ENCODE data around the gene CTBP1. TPM values are rescaled to one million over a fixed set of nuclear protein-coding genes. Genes with fewer than 3 reads are reported as not detected.

Gene CTBP1
- total RNA-seq (210 and 212 TPM in 2 replicates), polyA plus RNA-seq (293 and 343 TPM in 2 replicates), polyA minus RNA-seq (329 and 421 TPM in 2 replicates)
- 129 TPM for total RNA-seq (2013)

DNA sequence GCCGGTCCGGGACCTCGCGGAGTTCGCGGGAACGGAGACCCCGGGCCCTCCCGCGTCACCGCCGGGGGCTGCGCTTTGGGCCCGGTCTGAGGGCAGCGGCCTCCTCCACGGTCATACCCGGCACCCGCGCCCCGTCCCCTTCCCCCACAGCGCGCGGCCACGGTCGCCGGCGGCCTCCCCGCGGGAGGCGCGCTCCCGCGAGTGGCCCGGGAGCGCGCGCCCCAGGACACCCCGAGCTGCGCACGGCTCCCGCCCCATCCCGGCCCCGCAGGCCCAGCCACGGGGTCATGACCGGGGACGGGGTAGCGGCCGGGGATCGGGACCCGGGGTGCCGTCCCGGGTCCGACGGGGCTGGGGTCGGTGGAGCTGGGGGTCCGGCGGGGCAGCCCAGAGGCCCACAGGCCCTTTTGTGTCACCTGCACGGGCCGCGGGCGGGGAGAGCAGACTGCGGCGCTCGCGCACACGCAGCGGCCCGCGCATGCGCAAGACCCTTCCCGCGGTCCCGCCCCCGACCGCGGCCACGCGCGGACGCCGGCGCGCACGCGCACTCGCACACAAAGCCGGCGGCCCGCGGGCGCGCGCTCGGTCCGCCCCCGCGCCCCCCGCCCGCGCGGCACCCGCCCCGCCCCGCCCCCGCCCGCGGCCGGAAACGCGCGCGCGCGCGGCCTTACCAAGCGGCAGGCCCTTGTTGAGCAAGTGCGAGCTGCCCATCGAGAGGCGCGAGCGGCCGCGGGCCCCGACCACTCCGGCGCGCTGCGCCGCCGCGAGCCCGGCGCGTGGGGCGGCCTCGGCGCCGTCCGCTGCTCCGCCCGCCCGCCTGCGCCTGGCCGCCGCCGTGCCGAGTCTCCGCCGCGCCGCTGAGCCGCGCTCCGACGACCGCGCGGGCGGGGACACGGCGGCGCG, at the start of gene CTBP1:
TSS of gene CTBP1 (minus strand) at position 886 of the 903 bp plus-strand sequence. CDS start 7,799 bp downstream, outside the sequence.
- intact Hi-C loops (cut with micrococcal nuclease) = loop anchor here (1.0 to 2.0 kb wide), 5 partner anchors 19 to 118 kb away; partner anchors contain the start of gene MAEA
- peak within 1 kb of the TSS; percentile 94 for H2AFZ ChIP-seq (ENCODE audit: insufficient read depth, low read depth, low read length, poor library complexity, severe bottlenecking)
- H3K36me3 ChIP-seq (replicated peaks in 1 of 2; ENCODE audit: control extremely low read depth in 1 of 2, control insufficient read depth in 1 of 2, extremely low read depth in 1 of 2, insufficient read depth in 2 of 2, low read length in 1 of 2) = peaks cover 0 to 3% of the 10 kb centered on the region in 2 experiments
- Mint-ChIP-seq H3K27ac (peak within 1 kb of the TSS; percentile 97), H3K27me3 (no peaks in the 10 kb centered on the region), H3K9me3 (ENCODE audit: insufficient read depth) (no peaks in the 10 kb centered on the region), H3K4me1 (peaks cover 63% of the 10 kb centered on the region), H3K4me3 (peak within 1 kb of the TSS; percentile 92)
- peak within 1 kb of the TSS; percentile 84 to 85 for H3K27ac ChIP-seq (ENCODE audit: low read length in 2 of 2)
- ChIA-PET POLR2A (interaction anchor here (1.0 to 4.9 kb wide), 7 partner anchors 19 to 111 kb away, joined by 3 to 41 read pairs (median 7); partner anchors contain the start of genes MAEA and UVSSA), CTCF (interaction anchor here (0.7 to 4.3 kb wide), 10 partner anchors 20 to 118 kb away, joined by 4 to 23 read pairs (median 6); partner anchors contain the start of genes MAEA and UVSSA)
- H3K79me2 ChIP-seq (ENCODE audit: control insufficient read depth, insufficient read depth, low read length) = peaks cover 75% of the 10 kb centered on the region
- H3K9ac ChIP-seq (ENCODE audit: low read length) = peak within 1 kb of the TSS; percentile 95
- TF ChIP-seq EZH2 (IDR thresholded peaks at IDR 0.05; ENCODE audit: borderline replicate concordance, insufficient read depth, low read depth, low read length, poor library complexity, severe bottlenecking) = no peak
- TF ChIP-seq, protein P1, sequence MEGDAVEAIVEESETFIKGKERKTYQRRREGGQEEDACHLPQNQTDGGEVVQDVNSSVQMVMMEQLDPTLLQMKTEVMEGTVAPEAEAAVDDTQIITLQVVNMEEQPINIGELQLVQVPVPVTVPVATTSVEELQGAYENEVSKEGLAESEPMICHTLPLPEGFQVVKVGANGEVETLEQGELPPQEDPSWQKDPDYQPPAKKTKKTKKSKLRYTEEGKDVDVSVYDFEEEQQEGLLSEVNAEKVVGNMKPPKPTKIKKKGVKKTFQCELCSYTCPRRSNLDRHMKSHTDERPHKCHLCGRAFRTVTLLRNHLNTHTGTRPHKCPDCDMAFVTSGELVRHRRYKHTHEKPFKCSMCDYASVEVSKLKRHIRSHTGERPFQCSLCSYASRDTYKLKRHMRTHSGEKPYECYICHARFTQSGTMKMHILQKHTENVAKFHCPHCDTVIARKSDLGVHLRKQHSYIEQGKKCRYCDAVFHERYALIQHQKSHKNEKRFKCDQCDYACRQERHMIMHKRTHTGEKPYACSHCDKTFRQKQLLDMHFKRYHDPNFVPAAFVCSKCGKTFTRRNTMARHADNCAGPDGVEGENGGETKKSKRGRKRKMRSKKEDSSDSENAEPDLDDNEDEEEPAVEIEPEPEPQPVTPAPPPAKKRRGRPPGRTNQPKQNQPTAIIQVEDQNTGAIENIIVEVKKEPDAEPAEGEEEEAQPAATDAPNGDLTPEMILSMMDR (IDR thresholded peaks at IDR 0.05) = no peak
- under 1% methylated on average over 163 of the region's 163 CpGs for WGBS (ENCODE audit: insufficient coverage)
- peaks cover 45% of the 10 kb centered on the region for H4K20me1 ChIP-seq (ENCODE audit: control insufficient read depth, insufficient read depth, low read length, poor library complexity, severe bottlenecking)
- no peaks in the 10 kb centered on the region for H3K27me3 ChIP-seq (replicated peaks in 1 of 4; ENCODE audit: control extremely low read depth in 1 of 4, control insufficient read depth in 3 of 4, insufficient read depth in 4 of 4, low read length in 3 of 4)
- no peaks in the 10 kb centered on the region for H3K9me3 ChIP-seq (ENCODE audit: control extremely low read depth in 1 of 3, control insufficient read depth in 2 of 3, insufficient read depth in 1 of 3, low read length in 2 of 3)
- peak within 1 kb of the TSS; percentile 51 to 90 (median 87) for H3K4me3 ChIP-seq (ENCODE audit: control extremely low read depth in 1 of 5, extremely low read depth in 1 of 5, insufficient read depth in 1 of 5, low read depth in 2 of 5, low read length in 4 of 5)
- DNase-seq = peak; percentile 96
- ATAC-seq (ENCODE audit: low read depth) = peak; percentile 51
- H3K4me1 ChIP-seq (ENCODE audit: control insufficient read depth in 2 of 2, insufficient read depth in 2 of 2, low read length in 2 of 2) = peaks cover 55 to 64% of the 10 kb centered on the region in 2 donors
- peak within 1 kb of the TSS; percentile 97 for H3K4me2 ChIP-seq (replicated peaks; ENCODE audit: low read depth, low read length, poor library complexity, severe bottlenecking)
